ENCODE measurements around the gene TERT.
"Not testable (repeated sequence)": the region's sequence is repeated elsewhere in the genome, so short reads cannot be mapped to it uniquely, and the experiment has no call there.

Gene TERT

DNA sequence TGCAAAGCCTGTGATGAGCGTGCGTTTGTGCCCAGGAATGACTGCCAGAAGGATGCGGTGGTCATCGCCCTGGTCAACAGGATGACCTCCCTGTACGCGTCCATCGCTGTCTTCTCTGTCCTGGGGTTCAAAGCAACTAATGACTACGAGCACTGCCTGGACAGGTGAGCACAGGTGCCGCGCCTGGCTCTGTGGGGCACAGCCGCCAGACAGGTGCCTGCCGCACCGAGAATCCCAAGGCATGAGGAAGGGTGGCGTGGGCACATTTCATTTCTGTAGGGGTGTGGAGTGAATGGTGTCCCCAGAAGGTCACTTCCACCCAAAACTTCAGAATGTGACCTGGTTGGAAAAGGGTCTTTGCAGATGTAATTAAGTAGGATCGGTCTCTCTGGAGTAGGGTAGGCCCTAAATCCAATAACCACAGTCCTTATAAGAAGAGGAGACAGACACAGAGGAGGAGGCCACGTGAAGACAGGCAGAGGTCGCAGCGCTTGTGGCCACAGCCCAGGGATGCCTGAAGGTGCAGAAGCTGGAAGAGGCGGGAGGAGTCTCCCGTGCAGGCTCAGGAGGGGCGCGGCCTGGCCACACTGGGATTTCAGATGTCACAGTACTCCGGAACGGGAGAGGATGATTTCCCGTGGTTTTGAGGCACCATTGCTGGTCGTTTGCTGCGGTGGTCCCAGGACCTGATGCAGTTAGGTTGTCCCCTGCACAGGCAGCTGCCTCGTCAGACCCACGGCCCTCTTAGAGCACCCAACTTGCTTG, 54.2 kb downstream of the TERT start:
- DNase-seq (ENCODE audit: low spot score), result no peak

DNA sequence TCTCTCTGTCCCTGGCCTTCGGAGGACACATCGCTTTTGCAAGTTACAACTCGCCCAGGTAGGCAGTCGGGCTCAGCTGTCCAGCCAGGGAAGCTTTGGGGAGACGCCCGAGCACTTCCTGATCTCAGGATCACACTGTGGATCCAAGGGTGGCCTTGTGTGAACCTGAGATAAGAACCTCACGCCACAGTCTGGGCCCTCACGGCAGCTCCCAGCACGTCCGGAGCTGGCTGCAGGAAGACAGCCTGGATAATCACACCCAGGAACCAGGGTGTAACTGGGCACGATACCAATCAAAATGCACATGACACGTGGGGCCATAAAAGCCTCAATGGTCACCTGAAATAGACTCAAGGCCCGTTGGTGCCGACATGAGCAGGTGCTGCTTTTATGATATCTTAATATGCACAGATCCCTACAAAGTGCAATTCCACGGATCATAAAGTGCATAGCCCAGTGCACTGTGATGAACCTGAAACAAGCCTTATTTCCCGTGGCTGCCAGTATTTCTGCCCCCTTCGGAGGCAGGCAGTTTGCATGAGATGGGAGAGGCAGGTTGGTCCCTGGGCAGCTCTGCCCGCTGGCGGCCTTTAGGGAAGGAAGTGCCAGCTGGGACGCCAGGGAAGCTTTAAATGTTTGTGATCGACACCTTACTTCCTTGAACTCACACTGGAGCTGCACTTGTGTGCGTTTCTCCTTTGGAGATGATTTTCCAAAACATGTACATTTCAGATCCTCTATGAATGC, 55.2 kb downstream of the TERT start:
- no peak for DNase-seq (ENCODE audit: low spot score)

DNA sequence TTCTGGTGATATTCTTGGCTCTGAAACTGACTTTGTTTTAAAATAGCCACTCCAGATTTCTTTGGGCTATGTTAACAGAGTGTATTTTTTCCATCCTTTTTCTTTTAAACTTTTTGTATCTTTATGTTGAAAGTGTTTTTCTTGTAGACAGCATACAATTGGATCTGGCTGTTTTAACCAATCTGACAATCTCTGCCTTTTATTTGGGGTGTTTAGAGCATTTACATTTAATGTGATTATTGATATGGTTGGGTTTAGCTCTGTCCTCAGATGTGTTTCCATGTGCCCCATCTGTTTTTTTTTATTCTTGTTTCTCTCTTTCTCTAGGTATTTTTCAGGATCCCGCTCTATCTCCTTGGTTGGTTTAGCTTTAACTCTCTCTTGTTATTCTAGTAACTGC, 59.0 kb downstream of the TERT start:
- DNase-seq (ENCODE audit: low spot score), result no peak

DNA sequence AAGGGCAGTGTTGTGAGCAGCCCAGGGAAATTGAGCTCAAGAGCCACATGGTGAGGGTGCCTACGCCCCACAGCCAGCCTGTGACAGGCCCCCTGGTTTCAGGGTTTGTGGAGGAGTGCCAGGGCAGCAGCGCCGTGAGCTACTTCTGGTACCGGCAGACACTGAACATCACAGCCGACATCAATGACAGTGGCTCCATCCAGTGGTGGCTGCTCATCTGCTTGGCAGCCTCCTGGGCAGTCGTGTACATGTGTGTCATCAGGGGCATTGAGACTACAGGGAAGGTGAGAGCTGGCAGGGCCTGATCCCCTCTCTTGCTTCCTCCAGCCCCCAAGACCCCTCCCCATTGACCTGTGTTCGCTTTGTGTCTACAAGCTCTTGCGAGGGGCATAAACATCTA, 59.5 kb downstream of the TERT start:
- DNase-seq (ENCODE audit: low spot score), result no peak

DNA sequence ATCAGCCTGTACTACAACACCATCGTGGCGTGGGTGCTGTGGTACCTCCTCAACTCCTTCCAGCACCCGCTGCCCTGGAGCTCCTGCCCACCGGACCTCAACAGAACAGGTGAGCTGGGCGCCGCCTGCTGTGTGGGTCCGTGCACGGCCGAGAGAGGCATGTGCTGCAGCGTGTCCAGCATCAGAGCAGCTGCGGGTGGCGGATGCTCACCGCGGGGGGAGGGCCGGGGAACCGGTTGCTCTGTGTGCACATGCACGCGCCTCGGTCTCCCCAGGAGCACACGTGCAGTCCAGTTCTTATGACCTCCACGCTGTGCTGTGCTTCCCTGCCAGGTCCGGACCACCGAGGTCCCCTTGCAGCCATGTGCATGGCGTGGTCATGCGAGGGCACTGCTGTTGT, 62.1 kb downstream of the TERT start:
- DNase-seq (ENCODE audit: low spot score), result no peak

DNA sequence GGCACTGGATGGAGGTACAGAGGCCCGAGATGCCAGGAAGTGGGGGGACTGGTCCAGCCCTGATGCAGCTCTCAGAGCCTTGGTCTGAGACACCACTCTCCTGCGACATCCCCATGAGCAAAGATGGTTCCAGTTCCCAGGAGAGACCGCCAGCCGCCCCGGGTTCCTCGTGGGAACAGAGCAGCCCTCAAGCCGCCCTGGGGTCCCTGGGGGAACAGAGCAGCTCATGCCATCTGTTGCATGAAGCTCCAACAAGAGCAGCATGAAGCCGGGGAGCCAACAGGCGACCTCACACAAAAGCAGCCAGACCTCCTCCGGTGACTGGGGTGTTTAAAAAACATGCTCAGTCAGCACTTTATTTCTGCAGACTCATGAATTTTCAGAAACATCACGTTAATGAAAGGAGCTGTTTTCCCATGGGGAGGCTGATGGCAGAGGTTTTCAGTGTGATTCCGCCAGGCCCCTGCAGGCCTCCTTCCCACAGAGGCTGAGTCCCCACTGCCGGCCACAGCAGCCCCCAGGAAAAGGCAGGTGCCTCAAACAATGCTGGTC, 63.4 kb downstream of the TERT start:
- no peak for DNase-seq (ENCODE audit: low spot score)

DNA sequence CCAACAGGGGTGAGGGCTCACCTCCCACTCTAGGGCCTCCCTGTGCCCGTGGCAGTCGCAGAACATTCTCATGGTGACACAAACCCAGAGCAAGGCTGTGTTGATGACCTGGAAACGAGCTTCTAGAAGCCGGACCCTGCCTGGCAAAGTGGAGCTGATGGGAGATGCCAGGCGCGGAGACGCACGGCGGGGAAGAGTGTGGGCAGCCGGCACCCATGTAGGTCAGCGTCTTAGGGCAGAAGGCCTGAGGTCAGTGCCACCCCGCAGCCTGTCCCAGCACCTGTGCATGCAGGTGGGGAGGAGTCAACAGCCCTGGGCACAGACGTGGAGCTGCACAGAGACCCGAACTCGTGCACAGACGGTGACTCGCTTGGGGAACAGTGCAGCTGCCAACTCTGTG, 64.3 kb downstream of the TERT start:
- DNase-seq (ENCODE audit: low spot score), result no peak

DNA sequence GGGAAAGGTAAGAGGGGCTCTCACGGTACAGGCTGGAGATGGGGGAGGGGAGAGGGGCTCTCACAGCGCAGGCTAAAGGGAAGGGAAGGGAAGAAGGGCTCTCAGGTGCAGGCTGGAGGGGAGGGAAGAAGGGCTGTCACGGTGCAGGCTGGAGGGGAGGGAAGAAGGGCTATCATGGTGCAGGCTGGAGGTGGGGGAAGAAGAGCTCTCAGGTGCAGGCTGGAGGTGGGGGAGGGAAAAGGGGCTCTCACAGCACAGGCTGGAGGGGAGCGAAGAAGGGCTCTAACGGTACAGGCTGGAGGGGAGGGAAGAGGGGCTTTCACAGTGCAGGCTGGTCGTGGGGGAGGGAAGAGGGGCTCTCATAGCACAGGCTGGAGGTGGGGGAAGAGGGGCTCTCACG, 65.0 kb downstream of the TERT start:
- DNase-seq (ENCODE audit: low spot score), result no peak

DNA sequence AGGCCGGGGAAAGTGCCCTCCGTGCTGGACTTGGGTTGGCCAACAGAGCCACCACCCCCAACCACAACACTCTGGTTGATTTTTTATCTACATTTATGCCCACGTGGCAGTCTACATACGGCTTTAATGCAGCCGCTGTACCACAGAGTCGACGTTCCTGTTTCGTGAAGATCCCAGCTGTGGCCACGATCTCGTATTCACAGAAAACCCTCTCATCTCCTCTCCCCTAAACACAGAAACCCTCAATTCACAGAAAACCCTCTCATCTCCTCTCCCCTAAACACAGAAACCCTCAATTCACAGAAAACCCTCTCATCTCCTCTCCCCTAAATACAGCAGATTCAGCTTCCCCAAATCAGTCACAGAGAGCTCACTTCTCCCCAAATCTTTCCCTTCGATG, 65.8 kb downstream of the TERT start:
- DNase-seq (ENCODE audit: low spot score), result not testable (repeated sequence)

DNA sequence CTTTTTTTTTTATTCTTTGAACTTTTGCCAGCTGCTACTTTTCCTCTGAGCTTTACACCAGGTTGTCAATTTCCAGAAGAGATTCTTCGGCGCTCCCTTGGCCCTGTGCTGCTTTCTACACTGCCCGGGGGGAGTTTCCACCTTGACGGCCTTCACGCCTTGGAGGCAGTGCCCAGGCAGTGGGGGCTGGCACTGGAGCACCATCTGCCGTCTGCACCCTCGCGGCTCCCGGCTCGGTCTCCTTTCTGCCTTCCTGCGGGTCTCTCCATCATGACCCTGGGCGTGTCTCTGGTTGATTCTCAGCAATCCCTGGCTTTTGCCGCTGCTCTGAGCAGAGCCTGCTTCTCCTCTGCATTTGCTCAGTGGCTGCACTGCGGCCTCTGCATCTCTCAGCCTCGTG, 66.7 kb downstream of the TERT start:
- DNase-seq (ENCODE audit: low spot score), result no peak

DNA sequence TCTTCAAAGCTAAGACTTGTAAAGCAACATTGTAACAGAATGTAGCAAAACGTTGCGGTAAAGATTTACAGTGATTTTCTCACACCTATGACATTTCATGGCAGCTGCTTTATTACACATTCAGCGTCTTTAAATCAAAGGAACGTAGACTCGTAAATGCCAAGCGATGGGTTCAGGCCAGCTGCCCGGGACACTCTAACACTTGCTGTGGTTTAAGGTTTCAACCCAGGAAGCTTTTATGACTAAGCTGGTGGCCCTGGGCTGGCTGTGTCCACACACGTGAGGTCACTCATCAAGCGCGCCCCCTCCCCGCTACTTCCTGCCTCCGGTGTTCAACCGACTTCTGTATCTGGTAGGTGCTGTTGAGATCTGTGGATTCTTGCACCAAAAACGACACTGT, 67.2 kb downstream of the TERT start:
- no peak for DNase-seq (ENCODE audit: low spot score)

DNA sequence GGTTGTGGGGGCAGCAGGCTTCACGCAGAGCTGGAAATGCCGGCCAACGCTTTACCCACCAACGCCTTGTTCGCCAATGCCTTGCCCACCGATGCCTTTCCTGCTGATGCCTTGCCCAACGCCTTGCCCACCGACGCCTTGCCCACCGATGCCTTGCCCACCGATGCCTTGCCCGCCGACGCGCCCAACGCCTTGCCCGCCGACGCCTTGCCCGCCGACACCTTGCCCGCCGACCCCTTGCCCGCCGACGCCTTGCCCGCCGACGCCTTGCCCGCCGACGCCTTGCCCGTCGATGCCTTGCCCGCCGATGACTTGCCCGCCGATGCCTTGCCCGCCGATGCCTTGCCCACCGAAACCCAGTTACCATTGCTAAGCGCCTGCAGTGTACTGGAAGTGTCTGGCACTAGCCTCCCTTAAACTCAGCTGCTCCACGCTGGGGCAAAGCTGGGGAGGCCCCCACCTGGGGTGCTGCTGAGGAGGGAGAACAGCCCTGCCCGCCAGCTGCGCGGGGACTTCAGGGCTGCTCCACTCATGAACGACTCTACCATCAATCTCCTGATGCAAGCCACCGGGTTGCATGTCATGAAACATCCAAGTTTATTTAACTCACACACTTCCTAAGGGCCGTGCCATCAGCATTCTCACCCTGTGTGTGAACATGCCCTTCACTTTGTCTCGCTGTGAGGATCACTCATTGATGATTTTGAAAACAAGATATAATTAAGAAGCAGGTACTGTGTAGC, 67.9 kb downstream of the TERT start:
- no peak for DNase-seq (ENCODE audit: low spot score)

DNA sequence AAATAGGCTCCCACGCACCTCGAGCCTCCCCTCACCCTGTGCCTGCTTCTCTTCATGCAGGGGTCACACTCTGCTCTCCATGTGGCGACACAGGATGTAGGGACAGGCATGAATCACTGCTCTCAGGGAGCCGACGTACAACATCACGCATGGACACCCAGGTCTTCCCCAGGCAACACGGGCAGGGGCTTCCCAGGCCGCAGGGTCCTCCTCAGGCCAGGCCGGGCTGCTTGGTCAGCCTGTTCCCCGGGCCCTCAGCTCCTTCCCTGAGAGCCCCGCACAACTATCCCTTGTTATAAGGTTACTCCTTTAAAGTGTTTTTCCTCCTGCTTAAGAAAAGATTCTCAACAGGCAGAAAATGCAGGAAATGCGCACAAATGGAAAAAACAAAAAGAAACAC, 68.6 kb downstream of the TERT start:
- DNase-seq (ENCODE audit: low spot score), result no peak

DNA sequence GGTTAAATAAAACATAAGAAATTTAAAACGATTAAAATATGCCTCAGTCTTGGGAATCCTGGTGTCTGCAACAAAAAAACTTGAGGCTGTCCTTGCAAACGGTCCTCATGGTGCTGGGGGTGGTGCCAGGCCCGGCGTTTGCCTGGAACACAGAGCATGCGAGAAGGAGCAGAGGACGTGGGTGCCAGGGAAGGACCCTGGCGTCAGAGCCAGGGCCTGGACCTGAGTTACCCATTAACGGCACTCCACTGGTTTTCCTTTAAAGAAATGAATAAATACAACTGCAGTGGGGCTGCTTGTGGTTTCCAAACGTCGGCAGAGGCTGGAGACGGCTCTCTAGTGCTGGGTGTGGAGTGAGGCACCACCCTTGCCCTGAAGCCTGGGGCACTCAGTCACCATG, 69.8 kb downstream of the TERT start, which contains the start of gene SLC6A18:
SLC6A18 (plus strand) TSS at position 301 of the 400 bp plus-strand sequence; CDS start at position 398, 97 bp downstream.
- no peak for DNase-seq (ENCODE audit: low spot score)

DNA sequence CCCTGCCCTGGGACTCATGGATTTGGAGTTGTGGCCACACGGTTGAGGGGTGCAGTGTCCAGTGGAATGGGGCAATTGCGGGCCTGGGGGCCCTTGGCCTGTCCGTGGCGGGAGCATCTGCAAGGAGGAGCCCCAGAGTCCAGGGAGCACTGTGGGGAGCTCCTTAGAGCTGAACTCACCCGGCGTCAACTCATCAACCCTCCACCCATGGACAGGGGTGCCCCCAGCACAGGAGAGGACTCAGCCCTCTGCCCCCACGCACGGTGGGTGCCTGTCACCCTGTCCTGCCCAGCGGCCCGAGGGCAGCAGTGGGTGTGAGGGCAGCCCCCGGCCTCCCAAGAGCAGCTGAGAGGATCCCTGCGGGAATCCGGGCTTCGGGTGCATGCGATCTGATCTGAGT, 70.2 kb downstream of the TERT start:
- DNase-seq (ENCODE audit: low spot score), result no peak

DNA sequence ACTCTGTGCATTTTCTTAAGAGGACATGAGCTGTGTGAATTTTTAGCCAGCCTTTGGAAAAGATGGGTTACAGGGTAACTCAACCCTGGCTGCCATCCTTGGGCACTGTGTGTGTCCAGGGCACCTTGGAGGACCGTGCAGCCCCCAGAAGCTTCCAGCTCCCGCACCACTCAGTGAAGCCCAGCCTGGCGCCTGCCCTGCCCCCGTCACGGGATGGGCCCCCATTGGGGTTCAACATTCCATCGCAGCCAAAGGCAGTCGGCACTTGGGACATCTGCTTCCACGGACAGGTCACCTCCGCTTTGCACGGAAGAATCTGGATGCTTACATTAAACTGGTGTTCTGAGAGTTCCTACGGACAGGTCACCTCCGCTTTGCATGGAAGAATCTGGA, 71.6 kb downstream of the TERT start:
- DNase-seq (ENCODE audit: low spot score), result no peak

DNA sequence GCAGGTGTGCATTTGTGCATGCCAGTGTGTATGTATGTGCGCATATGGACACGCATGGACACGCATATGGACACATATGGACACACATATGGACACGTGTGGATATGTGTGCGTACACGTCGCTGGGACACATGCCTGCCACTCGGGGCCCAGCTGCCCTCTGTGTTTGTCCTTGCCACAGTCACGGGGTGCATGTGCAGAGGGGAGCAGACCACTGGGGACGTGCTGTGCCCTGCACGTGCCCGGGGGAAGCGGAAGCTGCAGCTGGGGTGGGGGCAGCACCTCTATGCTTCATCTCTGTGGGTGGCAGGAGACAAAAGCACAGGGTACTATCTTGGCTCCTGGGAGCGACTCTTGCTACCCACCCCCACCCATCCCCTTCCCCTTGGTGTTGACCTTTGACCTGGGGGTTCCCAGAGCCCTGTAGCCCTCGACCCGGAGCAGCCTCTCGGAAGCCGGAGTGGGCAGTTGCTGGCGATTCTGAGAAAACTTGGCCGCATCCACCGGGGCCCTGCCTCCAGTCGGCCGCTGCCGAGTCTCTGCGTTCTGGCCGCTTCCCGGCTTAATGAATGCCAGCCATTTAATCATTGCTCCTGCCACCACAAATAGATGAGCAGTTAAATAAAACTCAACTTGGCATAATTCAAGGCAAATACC, 72.1 kb downstream of the TERT start:
- no peak for DNase-seq (ENCODE audit: low spot score)

DNA sequence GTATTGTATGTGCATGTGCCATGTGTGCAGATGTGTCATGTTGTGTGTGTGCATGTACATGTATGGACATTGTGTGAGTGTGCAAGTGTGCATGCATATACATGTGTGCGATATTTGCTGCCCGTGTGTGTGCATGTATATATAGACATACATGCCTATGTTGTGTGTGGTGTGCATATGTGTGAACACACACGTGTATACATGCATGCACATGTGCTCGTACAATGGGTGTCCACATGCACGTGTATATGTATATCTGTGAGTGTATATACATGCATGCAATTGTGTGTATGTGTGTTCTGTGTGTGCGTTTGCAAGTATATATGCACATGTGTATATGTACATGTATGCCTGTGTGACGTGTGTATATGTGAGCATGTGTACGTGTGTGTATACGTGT, 72.7 kb downstream of the TERT start:
- no peak for DNase-seq (ENCODE audit: low spot score)

DNA sequence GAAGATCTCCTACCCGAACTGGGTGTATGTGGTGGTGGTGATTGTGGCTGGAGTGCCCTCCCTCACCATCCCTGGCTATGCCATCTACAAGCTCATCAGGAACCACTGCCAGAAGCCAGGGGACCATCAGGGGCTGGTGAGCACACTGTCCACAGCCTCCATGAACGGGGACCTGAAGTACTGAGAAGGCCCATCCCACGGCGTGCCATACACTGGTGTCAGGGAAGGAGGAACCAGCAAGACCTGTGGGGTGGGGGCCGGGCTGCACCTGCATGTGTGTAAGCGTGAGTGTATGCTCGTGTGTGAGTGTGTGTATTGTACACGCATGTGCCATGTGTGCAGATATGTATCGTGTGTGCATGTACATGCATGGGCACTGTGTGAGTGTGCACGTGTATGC, 73.1 kb downstream of the TERT start:
- DNase-seq (ENCODE audit: low spot score), result no peak

DNA sequence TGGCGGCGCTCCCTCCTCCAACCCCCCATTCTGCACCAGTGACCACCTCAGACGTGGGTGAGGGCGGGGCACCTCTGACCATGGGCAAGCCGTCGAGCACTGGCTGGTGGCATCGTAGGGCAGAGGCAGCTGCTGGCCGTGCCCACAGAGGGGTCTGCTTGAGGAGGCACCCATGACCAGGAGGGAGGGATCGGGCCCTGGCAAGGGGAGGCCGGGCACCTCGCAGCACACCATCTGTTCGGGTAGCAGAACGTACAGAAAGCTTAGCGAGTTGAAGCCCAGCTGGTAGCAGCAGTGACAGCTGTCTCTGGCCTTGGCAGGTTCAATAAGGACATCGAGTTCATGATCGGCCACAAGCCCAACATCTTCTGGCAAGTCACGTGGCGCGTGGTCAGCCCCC, 74.0 kb downstream of the TERT start:
- DNase-seq (ENCODE audit: low spot score), result no peak

DNA sequence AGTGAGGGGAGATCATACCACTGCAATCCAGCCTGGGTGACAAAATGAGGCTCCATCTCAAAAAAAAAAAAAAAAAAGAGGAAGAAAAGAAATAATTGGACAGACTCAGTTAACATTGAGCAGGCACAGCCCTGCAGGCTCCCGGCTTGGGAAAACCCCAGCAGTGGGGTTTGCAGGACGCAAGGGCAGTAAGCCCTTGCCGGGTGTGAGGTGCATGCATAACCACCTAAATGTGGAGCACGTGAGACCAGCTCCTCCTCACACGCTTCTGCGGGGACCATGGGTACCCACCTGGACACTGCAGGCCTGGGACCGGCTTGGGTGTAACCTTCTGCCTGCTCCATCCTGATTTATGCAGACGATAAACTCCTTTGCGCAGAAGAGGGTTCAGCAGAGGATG, 74.5 kb downstream of the TERT start:
- no peak for DNase-seq (ENCODE audit: low spot score)

DNA sequence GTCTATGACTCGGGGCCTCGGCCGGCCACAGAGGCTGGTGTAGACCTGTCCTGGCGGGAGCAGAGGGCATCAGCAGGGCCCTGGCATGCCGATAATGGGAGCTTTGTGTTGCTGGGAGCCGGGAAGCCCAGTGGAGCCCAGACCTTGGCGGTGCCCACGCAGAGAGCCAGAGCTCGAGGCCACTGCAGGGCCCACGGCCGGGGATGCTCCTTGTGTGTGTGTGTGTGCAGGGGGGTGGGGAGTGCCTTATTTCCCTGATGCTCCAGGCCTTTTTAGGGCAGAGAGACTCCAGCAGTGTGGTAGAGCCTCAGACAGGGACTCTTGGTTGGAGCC, 75.1 kb downstream of the TERT start:
- no peak for DNase-seq (ENCODE audit: low spot score)

Measured in ecto neural progenitor cell (in vitro differentiated cells).